GM13977 (cell line): ENCODE data around the gene NR2E3.
"Not testable (repeated sequence)": the region's sequence is repeated elsewhere in the genome, so short reads cannot be mapped to it uniquely, and the experiment has no call there.

ENCODE experiments used
- DNase-seq: peaks from one replicate; pipeline ENCODE4 v3.0.0; 2012; ENCODE audit warnings: low spot score
- in situ Hi-C: fragments of 300-500 bp; cut with MboI; formaldehyde crosslinking; loops from one replicate; pipeline ENCODE4 v1.12.0; 2022; ENCODE audit warnings: low sequenced_read_pairs, low pct_unique_long_range_greater_than_20kb, mixed read lengths, inconsistent platforms; ENCODE audit not compliant: unreplicated experiment
- TF ChIP-seq, protein P1 (sequence below): IDR thresholded peaks from 2 replicates; pipeline ENCODE4 v1.5.1; 2012; ENCODE audit warnings: mild to moderate bottlenecking, control low read depth; ENCODE audit not compliant: insufficient read depth; ENCODE audit errors: extremely low read depth, missing control alignments

The NR2E3 gene

GRCh38 chr15:71844916-71845315 is 34.6 kb downstream of the NR2E3 start:
- in situ Hi-C loops, result no loop called here
- TF ChIP-seq, protein P1, sequence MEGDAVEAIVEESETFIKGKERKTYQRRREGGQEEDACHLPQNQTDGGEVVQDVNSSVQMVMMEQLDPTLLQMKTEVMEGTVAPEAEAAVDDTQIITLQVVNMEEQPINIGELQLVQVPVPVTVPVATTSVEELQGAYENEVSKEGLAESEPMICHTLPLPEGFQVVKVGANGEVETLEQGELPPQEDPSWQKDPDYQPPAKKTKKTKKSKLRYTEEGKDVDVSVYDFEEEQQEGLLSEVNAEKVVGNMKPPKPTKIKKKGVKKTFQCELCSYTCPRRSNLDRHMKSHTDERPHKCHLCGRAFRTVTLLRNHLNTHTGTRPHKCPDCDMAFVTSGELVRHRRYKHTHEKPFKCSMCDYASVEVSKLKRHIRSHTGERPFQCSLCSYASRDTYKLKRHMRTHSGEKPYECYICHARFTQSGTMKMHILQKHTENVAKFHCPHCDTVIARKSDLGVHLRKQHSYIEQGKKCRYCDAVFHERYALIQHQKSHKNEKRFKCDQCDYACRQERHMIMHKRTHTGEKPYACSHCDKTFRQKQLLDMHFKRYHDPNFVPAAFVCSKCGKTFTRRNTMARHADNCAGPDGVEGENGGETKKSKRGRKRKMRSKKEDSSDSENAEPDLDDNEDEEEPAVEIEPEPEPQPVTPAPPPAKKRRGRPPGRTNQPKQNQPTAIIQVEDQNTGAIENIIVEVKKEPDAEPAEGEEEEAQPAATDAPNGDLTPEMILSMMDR, result no peak
- DNase-seq, result no peak

- in situ Hi-C loops, result no loop called here
- TF ChIP-seq, protein P1, result no peak
- no peak for DNase-seq
These were observed 43.2 kb downstream of the NR2E3 start for GRCh38 chr15:71853543-71853942.

GRCh38 chr15:71858232-71858631 is 47.9 kb downstream of the NR2E3 start:
- in situ Hi-C loops, DNase-seq: not testable (repeated sequence)
